Breast epithelium (tissue), 3 donors: ENCODE data around the gene CNN1.

Experiments used
- POLR2A ChIP-seq: fragments of 450-650 bp; IDR thresholded peaks from one replicate; pipeline ENCODE4 v1.6.1; 2016; ENCODE audit warnings: antibody characterized with exemption, mild to moderate bottlenecking, moderate library complexity
- TF ChIP-seq, protein P1 (sequence below), 3 donors: fragments of 450-650 bp; IDR thresholded peaks; one replicate each; pipeline ENCODE4 v1.5.1; 2016 to 2017; ENCODE audit warnings: antibody characterized with exemption in 3 of 3, mild to moderate bottlenecking in 3 of 3, moderate library complexity in 3 of 3

DNA sequence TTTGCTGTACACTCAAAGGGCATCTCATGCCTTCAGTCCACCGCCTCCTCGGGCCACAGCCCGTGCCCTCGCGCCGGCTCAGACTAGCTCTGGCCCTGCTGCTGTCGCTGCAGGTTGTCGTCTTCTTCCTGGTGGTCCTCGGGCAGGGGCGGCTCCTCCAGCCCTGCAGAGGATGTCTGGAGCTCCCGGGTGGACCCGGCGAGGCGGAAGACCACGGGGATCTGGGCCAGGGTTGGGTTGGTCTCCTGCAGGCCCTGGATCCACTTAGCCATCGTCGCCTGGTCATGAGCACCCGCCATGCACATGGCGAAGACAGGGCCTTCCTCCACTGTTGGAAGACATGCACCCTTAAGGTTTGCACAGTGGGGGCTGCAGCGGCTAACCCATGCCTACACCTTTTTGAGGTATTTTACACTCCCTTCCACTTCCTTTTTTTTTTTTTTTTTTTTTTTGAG is 32.5 kb upstream of the CNN1 start:
- TF ChIP-seq, protein P1, sequence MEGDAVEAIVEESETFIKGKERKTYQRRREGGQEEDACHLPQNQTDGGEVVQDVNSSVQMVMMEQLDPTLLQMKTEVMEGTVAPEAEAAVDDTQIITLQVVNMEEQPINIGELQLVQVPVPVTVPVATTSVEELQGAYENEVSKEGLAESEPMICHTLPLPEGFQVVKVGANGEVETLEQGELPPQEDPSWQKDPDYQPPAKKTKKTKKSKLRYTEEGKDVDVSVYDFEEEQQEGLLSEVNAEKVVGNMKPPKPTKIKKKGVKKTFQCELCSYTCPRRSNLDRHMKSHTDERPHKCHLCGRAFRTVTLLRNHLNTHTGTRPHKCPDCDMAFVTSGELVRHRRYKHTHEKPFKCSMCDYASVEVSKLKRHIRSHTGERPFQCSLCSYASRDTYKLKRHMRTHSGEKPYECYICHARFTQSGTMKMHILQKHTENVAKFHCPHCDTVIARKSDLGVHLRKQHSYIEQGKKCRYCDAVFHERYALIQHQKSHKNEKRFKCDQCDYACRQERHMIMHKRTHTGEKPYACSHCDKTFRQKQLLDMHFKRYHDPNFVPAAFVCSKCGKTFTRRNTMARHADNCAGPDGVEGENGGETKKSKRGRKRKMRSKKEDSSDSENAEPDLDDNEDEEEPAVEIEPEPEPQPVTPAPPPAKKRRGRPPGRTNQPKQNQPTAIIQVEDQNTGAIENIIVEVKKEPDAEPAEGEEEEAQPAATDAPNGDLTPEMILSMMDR (IDR thresholded peaks at IDR 0.05), result no peak
- no peak for TF ChIP-seq POLR2A
